ENCODE data around the gene SHLD1. TPM values are rescaled to one million over a fixed set of nuclear protein-coding genes. Genes with fewer than 3 reads are reported as not detected.

Gene SHLD1
- total RNA-seq, 2 donors from 2014 or later: 4.6 to 5.3 TPM

- DNase-seq (ENCODE audit: low spot score) (no peak), ATAC-seq (ENCODE audit: insufficient number of reproducible peaks, low FRiP score, low read depth) (no peak)
- Histone ChIP-seq H3K27me3 (replicated peaks; ENCODE audit: insufficient read depth) (no peaks in the 10 kb centered on the region), H3K36me3 (no peaks in the 10 kb centered on the region), H3K27ac (no peak overlapping the region), H3K9me3 (no peaks in the 10 kb centered on the region), H3K4me1 (ENCODE audit: control insufficient read depth in 1 of 2, low read depth in 2 of 2) (no peaks in the 10 kb centered on the region), H3K4me3 (no peak overlapping the region)
- TF ChIP-seq, protein P1, sequence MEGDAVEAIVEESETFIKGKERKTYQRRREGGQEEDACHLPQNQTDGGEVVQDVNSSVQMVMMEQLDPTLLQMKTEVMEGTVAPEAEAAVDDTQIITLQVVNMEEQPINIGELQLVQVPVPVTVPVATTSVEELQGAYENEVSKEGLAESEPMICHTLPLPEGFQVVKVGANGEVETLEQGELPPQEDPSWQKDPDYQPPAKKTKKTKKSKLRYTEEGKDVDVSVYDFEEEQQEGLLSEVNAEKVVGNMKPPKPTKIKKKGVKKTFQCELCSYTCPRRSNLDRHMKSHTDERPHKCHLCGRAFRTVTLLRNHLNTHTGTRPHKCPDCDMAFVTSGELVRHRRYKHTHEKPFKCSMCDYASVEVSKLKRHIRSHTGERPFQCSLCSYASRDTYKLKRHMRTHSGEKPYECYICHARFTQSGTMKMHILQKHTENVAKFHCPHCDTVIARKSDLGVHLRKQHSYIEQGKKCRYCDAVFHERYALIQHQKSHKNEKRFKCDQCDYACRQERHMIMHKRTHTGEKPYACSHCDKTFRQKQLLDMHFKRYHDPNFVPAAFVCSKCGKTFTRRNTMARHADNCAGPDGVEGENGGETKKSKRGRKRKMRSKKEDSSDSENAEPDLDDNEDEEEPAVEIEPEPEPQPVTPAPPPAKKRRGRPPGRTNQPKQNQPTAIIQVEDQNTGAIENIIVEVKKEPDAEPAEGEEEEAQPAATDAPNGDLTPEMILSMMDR (IDR thresholded peaks at IDR 0.05): no peak
Measured at GRCh38 chr20:5885866-5886265, 135.7 kb downstream of the SHLD1 start.

GRCh38 chr20:5886788-5887187, 136.6 kb downstream of the SHLD1 start:
- Histone ChIP-seq H3K27ac (no peak overlapping the region), H3K4me3 (no peak overlapping the region), H3K4me1 (ENCODE audit: control insufficient read depth in 1 of 2, low read depth in 2 of 2) (no peaks in the 10 kb centered on the region), H3K27me3 (replicated peaks; ENCODE audit: insufficient read depth) (no peaks in the 10 kb centered on the region), H3K9me3 (no peaks in the 10 kb centered on the region), H3K36me3 (no peaks in the 10 kb centered on the region)
- ATAC-seq (ENCODE audit: insufficient number of reproducible peaks, low FRiP score, low read depth): no peak
- TF ChIP-seq, protein P1 (IDR thresholded peaks at IDR 0.05): no peak
- no peak for DNase-seq (ENCODE audit: low spot score)

DNA sequence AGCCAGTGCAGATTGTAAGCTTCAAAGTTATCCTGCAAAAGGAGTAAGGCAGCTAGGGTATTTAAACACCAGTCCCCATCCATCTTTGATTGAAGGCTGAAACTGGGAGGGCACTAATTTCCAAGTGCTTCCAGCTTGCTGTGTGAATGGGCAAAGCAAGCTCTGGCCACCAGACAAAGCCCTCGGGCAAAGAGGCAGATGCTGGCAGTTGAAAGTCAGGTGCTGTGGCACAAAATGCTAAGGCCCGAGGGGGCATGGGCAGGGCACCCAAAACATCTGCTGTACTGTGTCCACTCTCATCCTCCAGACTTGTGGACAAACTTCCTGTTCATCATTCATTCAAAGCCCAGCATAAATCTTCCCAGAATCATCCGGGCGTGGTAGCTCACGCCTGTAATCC, 137.2 kb downstream of the SHLD1 start:
- H3K4me3 ChIP-seq: no peak overlapping the region
- no peaks in the 10 kb centered on the region for H3K4me1 ChIP-seq (ENCODE audit: control insufficient read depth in 1 of 2, low read depth in 2 of 2)
- TF ChIP-seq, protein P1 (IDR thresholded peaks at IDR 0.05): no peak
- no peaks in the 10 kb centered on the region for H3K27me3 ChIP-seq (replicated peaks; ENCODE audit: insufficient read depth)
- no peak overlapping the region for H3K27ac ChIP-seq
- no peaks in the 10 kb centered on the region for H3K36me3 ChIP-seq
- DNase-seq (ENCODE audit: low spot score) (no peak), ATAC-seq (ENCODE audit: insufficient number of reproducible peaks, low FRiP score, low read depth) (no peak)
- H3K9me3 ChIP-seq: no peaks in the 10 kb centered on the region

DNA sequence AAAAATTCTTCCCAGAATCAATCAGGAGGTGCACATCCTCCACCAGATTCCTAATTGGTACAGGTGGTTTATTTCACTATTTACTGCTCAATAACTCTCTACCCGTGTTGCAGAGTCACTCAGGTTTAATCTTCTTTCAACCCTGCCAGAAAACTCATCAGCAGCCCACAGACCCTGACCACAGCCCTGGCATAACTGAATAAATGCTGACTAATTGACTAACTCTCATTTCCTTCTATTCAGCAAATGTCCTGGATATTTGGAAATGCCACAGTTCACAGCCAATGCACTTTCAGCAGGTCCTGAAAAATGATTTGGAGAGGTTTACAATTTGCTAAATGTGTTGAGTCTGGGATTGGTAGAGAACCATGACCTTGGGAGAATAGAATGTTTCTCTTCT, 137.8 kb downstream of the SHLD1 start:
- no peaks in the 10 kb centered on the region for H3K27me3 ChIP-seq (replicated peaks; ENCODE audit: insufficient read depth)
- DNase-seq (ENCODE audit: low spot score): no peak
- no peaks in the 10 kb centered on the region for H3K9me3 ChIP-seq
- no peaks in the 10 kb centered on the region for H3K4me1 ChIP-seq (ENCODE audit: control insufficient read depth in 1 of 2, low read depth in 2 of 2)
- H3K36me3 ChIP-seq: no peaks in the 10 kb centered on the region
- no peak for ATAC-seq (ENCODE audit: insufficient number of reproducible peaks, low FRiP score, low read depth)
- TF ChIP-seq, protein P1 (IDR thresholded peaks at IDR 0.05): no peak
- no peak overlapping the region for H3K4me3 ChIP-seq
- no peak overlapping the region for H3K27ac ChIP-seq

- Histone ChIP-seq H3K27ac (no peak overlapping the region), H3K36me3 (no peaks in the 10 kb centered on the region), H3K4me3 (no peak overlapping the region), H3K27me3 (replicated peaks; ENCODE audit: insufficient read depth) (no peaks in the 10 kb centered on the region), H3K9me3 (no peaks in the 10 kb centered on the region), H3K4me1 (ENCODE audit: control insufficient read depth in 1 of 2, low read depth in 2 of 2) (no peaks in the 10 kb centered on the region)
- ATAC-seq (ENCODE audit: insufficient number of reproducible peaks, low FRiP score, low read depth) (no peak), DNase-seq (ENCODE audit: low spot score) (no peak)
- TF ChIP-seq, protein P1 (IDR thresholded peaks at IDR 0.05): no peak
Measured at GRCh38 chr20:5890773-5891441, 140.7 kb downstream of the SHLD1 start.
